Erythroblast (primary cell): ENCODE measurements around the gene IL1R2.

Experiments
- GATA1 ChIP-seq: IDR thresholded peaks from 2 replicates; pipeline ENCODE4 v1.6.1; 2011; ENCODE audit warnings: low read depth, mild to moderate bottlenecking, control low read depth, low read length, moderate library complexity
- POLR2A ChIP-seq: IDR thresholded peaks from 2 replicates; pipeline ENCODE4 v1.6.1; 2011; ENCODE audit warnings: mild to moderate bottlenecking, low read length

GRCh38 chr2:101975171-101975870 lies 16.4 kb upstream of the IL1R2 start:
- no peak for TF ChIP-seq POLR2A
- TF ChIP-seq GATA1 = no peak
